HG03139 (cell line): ENCODE data around the gene POLRMT.
"Not testable (repeated sequence)": the region's sequence is repeated elsewhere in the genome, so short reads cannot be mapped to it uniquely, and the experiment has no call there.

Experiments used
- ATAC-seq: cut with Tn5 transposase; IDR thresholded peaks from one replicate; pipeline ENCODE4 v1.9.1; 2021; ENCODE audit not compliant: unreplicated experiment

Gene POLRMT

DNA sequence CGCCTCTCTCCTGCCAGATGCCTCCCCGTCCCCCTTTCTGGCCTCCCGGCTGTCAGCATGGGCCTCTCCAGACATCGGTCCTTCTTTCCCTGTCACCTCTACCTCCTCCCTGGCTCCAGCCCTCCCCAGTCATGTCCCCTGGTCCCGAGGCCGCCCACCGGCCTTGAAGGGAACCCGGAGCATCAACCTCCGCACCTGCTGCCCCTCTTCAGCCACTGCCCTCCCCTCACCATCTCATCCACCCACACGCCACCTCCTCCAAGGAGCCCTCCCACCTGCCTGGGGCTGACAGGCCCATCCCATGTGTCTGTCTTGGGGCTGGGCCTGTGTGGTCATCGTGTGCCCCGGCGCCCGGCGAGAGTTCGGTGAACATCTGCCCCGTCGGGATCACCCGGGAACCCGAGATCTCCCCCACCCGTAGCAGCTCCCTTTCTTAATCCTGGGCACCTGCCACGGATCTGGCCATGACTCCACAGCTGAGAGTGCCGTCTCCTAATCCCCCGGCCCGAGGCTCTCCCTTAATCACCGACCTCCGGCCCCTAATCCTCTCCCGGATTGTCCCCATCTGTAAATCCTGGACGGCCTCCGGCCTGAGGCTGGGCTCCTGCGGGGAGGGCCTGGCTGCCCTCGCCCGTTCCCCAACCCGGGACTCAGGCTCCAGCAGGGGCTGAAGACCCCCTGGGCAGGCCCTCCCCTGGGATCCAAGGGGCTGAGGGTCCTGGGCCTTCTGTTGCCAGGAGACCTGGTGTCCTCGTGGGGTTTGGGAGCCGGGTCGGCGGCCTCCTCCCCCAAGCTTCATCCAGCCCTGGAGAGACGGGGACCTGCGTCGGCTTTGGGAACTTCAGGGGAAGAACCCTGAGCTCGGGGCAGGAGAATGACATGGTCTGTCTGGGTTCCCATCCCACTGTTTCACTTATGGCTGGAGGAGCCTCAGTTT is 37.7 kb downstream of the POLRMT start:
- no peak for ATAC-seq

DNA sequence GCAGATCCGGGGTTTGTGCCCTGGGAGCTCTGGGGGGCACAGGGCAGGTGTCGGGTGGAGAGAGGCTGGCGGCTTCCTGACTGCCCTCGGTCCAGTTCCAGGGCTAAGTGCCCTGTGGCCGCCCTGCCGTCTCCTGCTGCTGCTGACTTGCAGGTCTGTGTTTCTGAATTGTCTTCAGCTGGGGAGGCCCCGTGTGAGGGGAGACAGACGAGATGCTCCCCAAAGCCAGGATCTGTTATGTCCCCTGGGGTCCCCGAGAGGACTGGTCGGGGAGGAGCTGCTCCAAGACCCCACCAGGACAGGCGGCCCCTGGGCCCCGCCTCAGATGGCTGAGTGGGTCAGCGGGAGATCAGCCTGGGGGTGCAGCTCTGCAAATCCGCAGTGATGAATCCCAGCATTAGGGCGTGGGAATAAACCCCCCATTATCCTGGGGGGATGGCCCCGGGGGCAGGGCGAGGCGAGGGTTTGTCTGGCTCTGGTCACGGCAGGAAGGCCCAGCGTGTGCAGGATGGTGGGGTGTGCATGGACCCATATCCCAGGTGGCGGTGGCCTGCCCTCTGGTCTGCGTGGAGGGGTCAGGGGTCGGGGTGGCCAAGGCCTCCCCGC is 39.0 kb downstream of the POLRMT start:
- no peak for ATAC-seq

- no peak for ATAC-seq
Observed at GRCh38 chr19:593505-593904, 39.8 kb downstream of the POLRMT start.

DNA sequence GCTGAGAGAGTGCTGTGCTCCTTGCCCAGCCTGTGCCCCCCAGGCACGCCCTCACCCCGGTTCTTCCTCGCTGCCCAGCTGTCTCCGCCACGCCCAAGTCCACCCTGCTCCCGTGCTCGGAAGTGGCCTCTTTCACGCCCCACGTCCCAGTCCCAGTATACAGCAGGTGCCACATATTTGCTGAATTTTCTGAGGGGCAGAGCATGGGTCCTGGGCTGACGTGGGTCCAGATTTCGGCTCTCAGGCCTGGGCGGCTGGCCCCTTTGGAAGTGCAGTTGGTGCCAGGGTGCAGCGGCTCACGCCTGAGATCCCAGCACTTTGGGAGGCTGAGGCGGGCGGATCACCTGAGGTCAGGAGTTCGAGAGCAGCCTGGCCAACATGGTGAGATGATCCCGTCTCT is 40.3 kb downstream of the POLRMT start:
- no peak for ATAC-seq

DNA sequence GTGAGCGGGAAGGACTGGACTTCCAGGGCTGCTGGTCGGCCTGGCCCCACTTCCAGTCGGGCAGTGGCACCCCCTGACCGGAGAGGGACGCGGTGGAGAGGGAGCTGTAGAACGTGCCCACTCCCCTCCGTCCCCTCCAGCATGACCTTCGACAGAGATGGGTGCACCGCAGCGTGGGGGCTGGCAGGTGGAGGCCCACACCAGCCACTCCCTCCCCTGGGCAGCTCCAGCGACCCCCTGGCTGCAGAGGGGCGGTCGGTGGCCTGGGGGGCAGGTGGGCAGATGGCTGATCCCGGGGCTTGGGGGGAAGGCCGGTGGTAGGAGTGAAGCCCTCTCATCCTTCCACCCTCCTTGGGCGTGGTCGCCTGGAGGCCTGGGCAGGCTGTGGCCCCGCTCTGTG is 41.2 kb downstream of the POLRMT start:
- no peak for ATAC-seq

GRCh38 chr19:591099-591958 is 42.0 kb downstream of the POLRMT start:
- no peak for ATAC-seq

- no peak for ATAC-seq
Observed at GRCh38 chr19:590750-591098, 42.6 kb downstream of the POLRMT start.

- no peak for ATAC-seq
Observed at GRCh38 chr19:590396-590745, 43.0 kb downstream of the POLRMT start.

DNA sequence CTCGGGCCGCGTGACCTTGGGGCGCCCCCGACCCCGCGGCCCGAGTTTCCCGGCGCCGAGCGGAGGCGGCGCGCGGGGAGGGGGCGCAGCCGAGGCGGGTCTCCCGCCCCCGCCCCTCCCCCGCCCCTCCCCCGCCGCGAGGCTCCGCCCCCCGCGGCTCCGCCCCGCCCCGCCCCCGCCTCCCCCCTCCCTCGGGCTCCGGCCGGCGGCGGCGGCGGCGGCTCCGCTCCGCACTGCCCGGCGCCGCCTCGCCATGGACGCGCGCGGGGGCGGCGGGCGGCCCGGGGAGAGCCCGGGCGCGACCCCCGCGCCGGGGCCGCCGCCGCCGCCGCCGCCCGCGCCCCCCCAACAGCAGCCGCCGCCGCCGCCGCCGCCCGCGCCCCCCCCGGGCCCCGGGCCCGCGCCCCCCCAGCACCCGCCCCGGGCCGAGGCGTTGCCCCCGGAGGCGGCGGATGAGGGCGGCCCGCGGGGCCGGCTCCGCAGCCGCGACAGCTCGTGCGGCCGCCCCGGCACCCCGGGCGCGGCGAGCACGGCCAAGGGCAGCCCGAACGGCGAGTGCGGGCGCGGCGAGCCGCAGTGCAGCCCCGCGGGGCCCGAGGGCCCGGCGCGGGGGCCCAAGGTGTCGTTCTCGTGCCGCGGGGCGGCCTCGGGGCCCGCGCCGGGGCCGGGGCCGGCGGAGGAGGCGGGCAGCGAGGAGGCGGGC is 43.5 kb downstream of the POLRMT start, which contains the start of gene HCN2:
Gene HCN2, plus strand, starts transcription at position 189 of the 703 bp plus-strand sequence. Its CDS starts 65 bp downstream, at position 254.
- ATAC-seq: no peak

GRCh38 chr19:588741-589692 is 44.3 kb downstream of the POLRMT start:
- ATAC-seq: no peak

- ATAC-seq: no peak
Observed at GRCh38 chr19:588093-588740, 45.1 kb downstream of the POLRMT start.

GRCh38 chr19:585551-586110 is 47.7 kb downstream of the POLRMT start:
- ATAC-seq: no peak

GRCh38 chr19:585146-585545 is 48.2 kb downstream of the POLRMT start:
- not testable (repeated sequence) for ATAC-seq

DNA sequence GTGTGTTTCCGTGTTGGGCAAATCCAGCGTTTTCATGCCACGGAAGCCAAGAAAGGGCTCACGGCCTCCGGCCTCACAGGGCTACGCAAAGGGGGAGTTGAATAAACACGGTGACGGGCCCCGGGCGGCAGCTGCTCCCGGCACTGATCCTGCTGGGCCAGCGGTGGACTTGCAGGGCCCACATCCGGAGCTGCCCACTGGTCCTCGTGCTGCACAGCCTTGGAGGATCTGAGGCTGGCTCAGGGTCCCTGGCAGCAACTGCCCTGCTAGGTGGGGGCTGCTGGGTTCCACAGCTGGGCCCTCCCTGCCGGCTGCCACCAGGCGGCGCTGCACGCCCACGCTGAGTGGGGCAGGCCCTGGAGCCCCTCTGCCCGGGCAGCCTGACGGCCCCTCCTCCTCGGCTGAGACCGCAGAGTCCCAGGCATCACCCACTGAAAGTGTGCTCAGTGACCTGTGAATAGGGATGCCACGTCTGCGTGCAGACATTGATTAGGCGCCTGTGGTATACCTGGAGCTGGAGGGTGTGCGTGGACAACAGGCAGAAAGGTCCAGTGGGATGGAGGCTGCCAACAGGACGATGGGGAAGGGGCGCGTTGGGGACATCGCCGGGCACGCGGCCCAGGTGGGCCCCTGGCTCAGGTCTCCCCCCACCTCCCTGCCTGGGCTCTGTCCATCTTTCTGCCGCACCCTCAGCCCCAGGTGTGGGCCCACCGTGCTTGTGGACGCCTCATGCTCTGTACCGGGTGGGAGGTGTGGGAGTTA is 48.9 kb downstream of the POLRMT start:
- ATAC-seq: no peak

GRCh38 chr19:583968-584239 is 49.4 kb downstream of the POLRMT start:
- ATAC-seq: no peak

- no peak for ATAC-seq
Observed at GRCh38 chr19:583198-583967, 50.0 kb downstream of the POLRMT start.

- no peak for ATAC-seq
Observed at GRCh38 chr19:582497-583197, 50.7 kb downstream of the POLRMT start.
